Smooth muscle cell (in vitro differentiated cells): ENCODE results near the gene MVB12B. TPM values are rescaled to one million over a fixed set of nuclear protein-coding genes. Genes with fewer than 3 reads are reported as not detected.

Experiments
- DNase-seq: peaks from one replicate; lab custom pipeline; 2025; ENCODE audit not compliant: unreplicated experiment; lab: John Stamatoyannopoulos, UW
- H2AFZ ChIP-seq: fragments of 200-600 bp; sonication (generic); 2 replicates; pipeline ENCODE4 v1.6.0; 2016; ENCODE audit warnings: antibody characterized with exemption, low read depth, mild to moderate bottlenecking
- H3F3A ChIP-seq: fragments of 200-600 bp; sonication (generic); 2 replicates; pipeline ENCODE4 v1.6.0; 2017; ENCODE audit warnings: antibody characterized with exemption, low read depth
- H3K27ac ChIP-seq: fragments of 200-600 bp; sonication (generic); 2 replicates; pipeline ENCODE4 v1.5.1; 2016; ENCODE audit warnings: low read depth, mild to moderate bottlenecking
- H3K27me3 ChIP-seq: fragments of 200-600 bp; sonication (generic); 2 replicates; pipeline ENCODE4 v1.6.1; 2016; ENCODE audit warnings: low read depth, mild to moderate bottlenecking
- H3K36me3 ChIP-seq: fragments of 200-600 bp; sonication (generic); 2 replicates; pipeline ENCODE4 v1.5.1; 2016; ENCODE audit warnings: low read depth
- H3K4me1 ChIP-seq: fragments of 200-600 bp; sonication (generic); 2 replicates; pipeline ENCODE4 v1.5.1; 2016; ENCODE audit warnings: low read depth
- H3K4me2 ChIP-seq: fragments of 200-600 bp; sonication (generic); 2 replicates; pipeline ENCODE4 v1.6.0; 2016; ENCODE audit warnings: mild to moderate bottlenecking
- H3K4me3 ChIP-seq: fragments of 200-600 bp; sonication (generic); 2 replicates; pipeline ENCODE4 v1.5.1; 2016; ENCODE audit warnings: mild to moderate bottlenecking
- H3K79me2 ChIP-seq: fragments of 200-600 bp; sonication (generic); 2 replicates; pipeline ENCODE4 v1.6.0; 2016; ENCODE audit warnings: low read depth, mild to moderate bottlenecking
- H3K9ac ChIP-seq: fragments of 200-600 bp; sonication (generic); 2 replicates; pipeline ENCODE4 v1.6.0; 2016; ENCODE audit warnings: low read depth
- H3K9me3 ChIP-seq: fragments of 200-600 bp; sonication (generic); replicated peaks from 2 replicates; pipeline ENCODE4 v1.5.1; 2016; ENCODE audit warnings: low read depth
- H4K20me1 ChIP-seq: fragments of 200-600 bp; sonication (generic); 2 replicates; pipeline ENCODE4 v1.6.0; 2016; ENCODE audit warnings: low read depth
- WGBS: methylation state at CpG from one replicate; pipeline ENCODE4 v1.1.7; 2016; ENCODE audit warnings: low lambda C conversion rate; 5-methylcytosine and 5-hydroxymethylcytosine counted together
- polyA plus RNA-seq: library from polyadenylated mRNA; unstranded; fragments of >200 nt; fragmentation: Nextera tagmentation; extraction: Ambion mirVana; gene quantifications from 2 replicates; pipeline ENCODE4 v1.2.1, GENCODE V29; 2016
- total RNA-seq: library from RNA; depleted of rRNA; stranded (reverse); fragments of >200 nt; gene quantifications from 2 replicates; pipeline ENCODE4 v1.2.3, GENCODE V29; 2014
- TF ChIP-seq, protein P1 (sequence below): fragments of 200-600 bp; sonication (generic); IDR thresholded peaks from 2 replicates; pipeline ENCODE4 v1.5.1; 2017; ENCODE audit warnings: borderline replicate concordance, mild to moderate bottlenecking, antibody characterized with exemption; ENCODE audit not compliant: insufficient read depth, poor library complexity, severe bottlenecking

MVB12B gene
- total and polyA plus RNA-seq, 2 experiments from 2014 or later = 4.3 to 5.4 TPM

DNA sequence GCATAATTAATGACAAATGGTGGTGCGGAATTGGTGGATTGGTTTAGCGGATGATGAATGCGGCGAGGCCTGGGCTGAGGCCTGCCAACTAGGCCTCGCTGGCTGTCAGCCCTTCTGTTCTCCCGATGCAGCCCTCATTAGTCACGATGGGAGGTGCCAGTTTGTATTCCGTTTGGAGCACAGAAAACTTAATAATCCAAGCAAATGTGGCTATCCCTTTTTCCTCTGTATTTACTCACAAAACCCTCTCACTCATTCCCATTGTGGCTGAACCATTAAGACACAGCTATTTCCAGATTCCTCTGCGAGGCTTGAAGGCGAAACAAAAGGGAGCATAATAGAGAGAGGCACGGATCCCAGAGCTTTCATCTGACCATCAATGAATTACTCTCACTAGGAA is 114.3 kb downstream of the MVB12B start:
- Histone ChIP-seq H3K36me3 (no peaks in the 10 kb centered on the region), H3K4me2 (no peak overlapping the region), H3K4me3 (no peak overlapping the region), H3K4me1 (peaks cover 54% of the 10 kb centered on the region), H4K20me1 (no peaks in the 10 kb centered on the region), H2AFZ (no peak overlapping the region), H3K27ac (no peak overlapping the region), H3F3A (no peaks in the 10 kb centered on the region), H3K27me3 (no peaks in the 10 kb centered on the region), H3K79me2 (no peaks in the 10 kb centered on the region), H3K9ac (no peak overlapping the region), H3K9me3 (no peaks in the 10 kb centered on the region)
- TF ChIP-seq, protein P1, sequence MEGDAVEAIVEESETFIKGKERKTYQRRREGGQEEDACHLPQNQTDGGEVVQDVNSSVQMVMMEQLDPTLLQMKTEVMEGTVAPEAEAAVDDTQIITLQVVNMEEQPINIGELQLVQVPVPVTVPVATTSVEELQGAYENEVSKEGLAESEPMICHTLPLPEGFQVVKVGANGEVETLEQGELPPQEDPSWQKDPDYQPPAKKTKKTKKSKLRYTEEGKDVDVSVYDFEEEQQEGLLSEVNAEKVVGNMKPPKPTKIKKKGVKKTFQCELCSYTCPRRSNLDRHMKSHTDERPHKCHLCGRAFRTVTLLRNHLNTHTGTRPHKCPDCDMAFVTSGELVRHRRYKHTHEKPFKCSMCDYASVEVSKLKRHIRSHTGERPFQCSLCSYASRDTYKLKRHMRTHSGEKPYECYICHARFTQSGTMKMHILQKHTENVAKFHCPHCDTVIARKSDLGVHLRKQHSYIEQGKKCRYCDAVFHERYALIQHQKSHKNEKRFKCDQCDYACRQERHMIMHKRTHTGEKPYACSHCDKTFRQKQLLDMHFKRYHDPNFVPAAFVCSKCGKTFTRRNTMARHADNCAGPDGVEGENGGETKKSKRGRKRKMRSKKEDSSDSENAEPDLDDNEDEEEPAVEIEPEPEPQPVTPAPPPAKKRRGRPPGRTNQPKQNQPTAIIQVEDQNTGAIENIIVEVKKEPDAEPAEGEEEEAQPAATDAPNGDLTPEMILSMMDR = no peak
- no peak for DNase-seq
- WGBS = 88% methylated on average over 11 of the region's 11 CpGs

DNA sequence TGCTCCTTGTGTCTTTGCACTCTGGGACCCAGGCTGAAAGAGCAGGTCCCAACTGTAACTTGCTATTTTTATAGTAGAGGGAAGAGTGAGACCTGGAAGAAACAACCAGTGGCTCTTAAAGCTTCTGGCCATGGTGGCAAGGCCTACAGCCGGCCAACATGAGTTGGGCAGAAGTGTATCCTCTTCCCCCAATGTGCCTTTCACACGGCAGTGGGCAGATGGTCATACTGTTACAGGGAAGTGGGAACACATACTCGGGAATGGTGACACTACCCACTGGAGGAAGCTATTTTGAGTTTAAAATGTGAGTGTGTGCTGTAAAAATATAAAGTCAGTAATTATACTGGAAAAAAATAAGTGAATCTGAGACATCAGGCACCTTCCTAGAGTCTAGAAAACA is 116.0 kb downstream of the MVB12B start:
- 96% methylated on average over 3 of the region's 3 CpGs for WGBS
- peaks cover 37% of the 10 kb centered on the region for H3K4me1 ChIP-seq
- no peak overlapping the region for H3K9ac ChIP-seq
- TF ChIP-seq, protein P1 = no peak
- H3K27ac ChIP-seq = no peak overlapping the region
- DNase-seq = no peak
- H4K20me1 ChIP-seq = no peaks in the 10 kb centered on the region
- H3F3A ChIP-seq = no peaks in the 10 kb centered on the region
- H3K4me2 ChIP-seq = no peak overlapping the region
- H3K79me2 ChIP-seq = no peaks in the 10 kb centered on the region
- no peaks in the 10 kb centered on the region for H3K27me3 ChIP-seq
- H3K36me3 ChIP-seq = no peaks in the 10 kb centered on the region
- H3K9me3 ChIP-seq = no peaks in the 10 kb centered on the region
- no peak overlapping the region for H3K4me3 ChIP-seq
- H2AFZ ChIP-seq = no peak overlapping the region

DNA sequence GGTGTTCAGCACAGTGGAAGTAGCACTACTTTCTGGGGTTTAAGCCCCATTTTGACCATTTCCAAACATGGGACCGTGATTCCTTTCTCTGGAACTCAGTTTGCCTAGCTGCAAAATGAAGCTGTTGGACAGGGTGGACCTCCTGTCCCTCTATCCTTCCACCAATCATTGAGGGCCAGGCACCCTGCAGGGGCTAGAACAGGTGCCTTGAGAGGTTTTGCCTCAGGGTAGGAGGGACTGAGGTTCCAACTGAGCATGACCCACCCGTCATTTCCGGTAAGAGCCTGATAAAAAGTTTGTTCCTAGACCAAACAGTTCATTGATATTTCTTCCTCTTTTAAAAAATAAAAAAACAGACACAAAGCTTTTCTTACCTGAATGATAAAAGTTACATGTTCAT is 116.5 kb downstream of the MVB12B start:
- TF ChIP-seq, protein P1 = no peak
- WGBS = 78% methylated on average over 3 of the region's 3 CpGs
- Histone ChIP-seq H4K20me1 (no peaks in the 10 kb centered on the region), H3K36me3 (no peaks in the 10 kb centered on the region), H3F3A (no peaks in the 10 kb centered on the region), H3K27ac (no peak overlapping the region), H3K9ac (no peak overlapping the region), H3K27me3 (no peaks in the 10 kb centered on the region), H3K9me3 (no peaks in the 10 kb centered on the region), H3K4me2 (no peak overlapping the region), H3K4me1 (peaks cover 32% of the 10 kb centered on the region), H2AFZ (no peak overlapping the region), H3K4me3 (no peak overlapping the region), H3K79me2 (no peaks in the 10 kb centered on the region)
- DNase-seq = no peak

DNA sequence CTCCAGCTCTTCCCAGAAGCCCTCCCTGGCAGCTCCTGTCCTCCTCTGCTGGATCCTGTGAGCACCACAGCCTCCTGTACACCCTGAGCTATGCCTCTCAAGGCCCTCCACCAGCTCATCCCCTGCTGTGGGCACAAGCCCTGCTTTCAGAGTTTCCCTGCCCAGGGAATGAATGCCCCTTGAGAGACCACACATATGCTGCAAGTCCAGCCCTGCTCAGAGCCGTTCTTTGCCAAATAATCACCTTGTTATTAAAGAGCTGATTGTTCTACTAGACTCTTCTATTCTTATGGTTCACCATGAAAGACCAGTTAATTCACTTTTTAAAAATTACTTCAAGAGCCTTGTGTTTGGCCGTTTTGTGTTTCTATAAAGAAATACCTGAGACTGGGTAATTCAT is 121.5 kb downstream of the MVB12B start:
- H3K79me2 ChIP-seq = no peaks in the 10 kb centered on the region
- no peak overlapping the region for H3K9ac ChIP-seq
- TF ChIP-seq, protein P1 = no peak
- H3K9me3 ChIP-seq = no peaks in the 10 kb centered on the region
- no peak overlapping the region for H3K4me3 ChIP-seq
- no peaks in the 10 kb centered on the region for H3K27me3 ChIP-seq
- no peak overlapping the region for H2AFZ ChIP-seq
- H4K20me1 ChIP-seq = no peaks in the 10 kb centered on the region
- no peaks in the 10 kb centered on the region for H3F3A ChIP-seq
- H3K36me3 ChIP-seq = no peaks in the 10 kb centered on the region
- no peak overlapping the region for H3K4me2 ChIP-seq
- peaks cover 12% of the 10 kb centered on the region for H3K4me1 ChIP-seq
- DNase-seq = no peak
- H3K27ac ChIP-seq = no peak overlapping the region
- WGBS = 88% methylated on average over 2 of the region's 2 CpGs
